ENCODE results near the gene RFESD. TPM values are rescaled to one million over a fixed set of nuclear protein-coding genes. Genes with fewer than 3 reads are reported as not detected.

The RFESD gene
- total RNA-seq, 4 donors from 2014 or later, result 2.4 to 9.8 (median 6.2) TPM

GRCh38 chr5:95609711-95610110 lies 36.9 kb upstream of the RFESD start:
- DNase-seq (ENCODE audit: low spot score in 2 of 2), result no peak
- no peak overlapping the region for H3K4me3 ChIP-seq (ENCODE audit: low read depth, poor library complexity, severe bottlenecking)
- intact Hi-C loops (cut with DNase I; ENCODE audit: low total_unique reads), result no loop called here
- 70 to 71% methylated on average over 3 of the region's 3 CpGs for WGBS, 2 donors
- no peak for TF ChIP-seq POLR2A (IDR thresholded peaks at IDR 0.05)
- no peak for TF ChIP-seq CTCF (IDR thresholded peaks at IDR 0.05)

- intact Hi-C loops (cut with DNase I; ENCODE audit: low total_unique reads), result no loop called here
- H3K4me3 ChIP-seq (ENCODE audit: low read depth, poor library complexity, severe bottlenecking), result no peak overlapping the region
- no peak for DNase-seq (ENCODE audit: low spot score in 2 of 2)
- WGBS, 2 donors, result 90% methylated on average over 7 of the region's 7 CpGs
- no peak for TF ChIP-seq CTCF (IDR thresholded peaks at IDR 0.05)
- TF ChIP-seq POLR2A (IDR thresholded peaks at IDR 0.05), result no peak
Measured at GRCh38 chr5:95610546-95610945, 36.0 kb upstream of the RFESD start.

GRCh38 chr5:95611396-95611795 lies 35.2 kb upstream of the RFESD start:
- intact Hi-C loops (cut with DNase I; ENCODE audit: low total_unique reads), result no loop called here
- DNase-seq (ENCODE audit: low spot score in 2 of 2), result no peak
- TF ChIP-seq POLR2A (IDR thresholded peaks at IDR 0.05) (no peak), CTCF (IDR thresholded peaks at IDR 0.05) (no peak)
- no peak overlapping the region for H3K4me3 ChIP-seq (ENCODE audit: low read depth, poor library complexity, severe bottlenecking)
- WGBS, 2 donors, result 93 to 95% methylated on average over 3 of the region's 3 CpGs

- intact Hi-C loops (cut with DNase I; ENCODE audit: low total_unique reads), result no loop called here
- TF ChIP-seq POLR2A (IDR thresholded peaks at IDR 0.05) (no peak), CTCF (IDR thresholded peaks at IDR 0.05) (no peak)
- no peak for DNase-seq (ENCODE audit: low spot score in 2 of 2)
- 69 to 75% methylated on average over 1 of the region's 1 CpG for WGBS, 2 donors
- no peak overlapping the region for H3K4me3 ChIP-seq (ENCODE audit: low read depth, poor library complexity, severe bottlenecking)
Measured at GRCh38 chr5:95613514-95613913, 33.1 kb upstream of the RFESD start.

- no peak overlapping the region for H3K4me3 ChIP-seq (ENCODE audit: low read depth, poor library complexity, severe bottlenecking)
- TF ChIP-seq CTCF (IDR thresholded peaks at IDR 0.05) (no peak), POLR2A (IDR thresholded peaks at IDR 0.05) (no peak)
- intact Hi-C loops (cut with DNase I; ENCODE audit: low total_unique reads), result no loop called here
- 76 to 83% methylated on average over 1 of the region's 1 CpG for WGBS, 2 donors
- DNase-seq (ENCODE audit: low spot score in 2 of 2), result no peak
Measured at GRCh38 chr5:95615164-95615467, 31.5 kb upstream of the RFESD start.

- WGBS, 2 donors, result 73 to 87% methylated on average over 5 of the region's 5 CpGs
- H3K4me3 ChIP-seq (ENCODE audit: low read depth, poor library complexity, severe bottlenecking), result no peak overlapping the region
- DNase-seq (ENCODE audit: low spot score in 2 of 2), result no peak
- intact Hi-C loops (cut with DNase I; ENCODE audit: low total_unique reads), result no loop called here
- TF ChIP-seq POLR2A (IDR thresholded peaks at IDR 0.05), result no peak
- TF ChIP-seq CTCF (IDR thresholded peaks at IDR 0.05), result no peak
Measured at GRCh38 chr5:95617057-95617456, 29.5 kb upstream of the RFESD start.

All from lower leg skin (tissue), 4 donors.